GM12865 (cell line): ENCODE results near the gene TTLL9.

Source experiments
- DNase-seq: peaks from one replicate; pipeline ENCODE4 v3.0.0; 2010; ENCODE audit warnings: low read depth
- H3K4me3 ChIP-seq: 2 replicates; pipeline ENCODE4 v1.5.1; 2011; ENCODE audit warnings: mild to moderate bottlenecking, low read depth, low read length, control low read depth
- TF ChIP-seq, protein P1 (sequence below): IDR thresholded peaks from 2 replicates; pipeline ENCODE4 v1.5.1; 2011; ENCODE audit warnings: low read length, control low read depth, low read depth, inconsistent platforms; ENCODE audit not compliant: insufficient read depth; ENCODE audit errors: missing control alignments

The TTLL9 gene

DNA sequence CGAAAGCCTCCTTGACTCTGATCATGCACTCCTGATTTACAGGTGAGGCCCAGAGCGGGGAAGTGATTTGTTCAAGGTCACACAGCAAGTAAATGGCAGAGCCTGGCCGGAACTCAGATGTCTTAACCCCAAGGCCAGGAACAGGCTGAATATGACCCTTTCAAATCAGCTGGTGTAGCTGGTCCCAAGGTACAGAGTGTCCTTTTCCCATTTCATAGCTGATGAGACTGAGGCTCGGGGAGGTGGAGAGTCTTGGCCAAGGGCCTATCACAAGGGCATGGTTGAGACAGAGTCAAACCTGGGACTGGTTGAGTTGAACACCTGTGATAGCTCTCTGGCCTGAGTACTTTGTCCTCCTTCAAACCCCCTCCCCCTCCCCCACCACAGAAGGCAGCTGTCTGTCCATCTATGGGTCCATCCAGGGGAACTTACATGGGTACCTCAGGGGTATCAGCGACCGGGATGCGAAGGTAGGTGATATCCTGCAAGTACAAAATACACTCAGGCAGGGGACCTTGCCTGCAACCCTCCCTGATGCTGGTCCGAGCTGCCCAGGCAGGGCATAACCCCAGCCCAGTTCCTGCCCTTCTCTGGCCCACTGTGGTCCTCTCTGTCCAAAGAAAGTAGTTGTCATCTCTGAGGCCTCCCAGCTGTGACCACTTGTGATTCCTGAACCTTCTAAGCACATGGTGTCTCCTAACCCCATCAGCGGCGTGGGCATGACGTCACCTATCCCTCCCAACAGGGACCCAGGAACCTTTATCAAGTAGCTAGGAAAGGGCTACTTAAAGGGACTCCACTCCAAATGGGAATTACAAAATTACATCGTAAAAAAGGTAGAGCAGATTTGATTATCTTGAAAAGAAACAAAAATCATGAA lies 5.7 kb upstream of the TTLL9 start:
- TF ChIP-seq, protein P1, sequence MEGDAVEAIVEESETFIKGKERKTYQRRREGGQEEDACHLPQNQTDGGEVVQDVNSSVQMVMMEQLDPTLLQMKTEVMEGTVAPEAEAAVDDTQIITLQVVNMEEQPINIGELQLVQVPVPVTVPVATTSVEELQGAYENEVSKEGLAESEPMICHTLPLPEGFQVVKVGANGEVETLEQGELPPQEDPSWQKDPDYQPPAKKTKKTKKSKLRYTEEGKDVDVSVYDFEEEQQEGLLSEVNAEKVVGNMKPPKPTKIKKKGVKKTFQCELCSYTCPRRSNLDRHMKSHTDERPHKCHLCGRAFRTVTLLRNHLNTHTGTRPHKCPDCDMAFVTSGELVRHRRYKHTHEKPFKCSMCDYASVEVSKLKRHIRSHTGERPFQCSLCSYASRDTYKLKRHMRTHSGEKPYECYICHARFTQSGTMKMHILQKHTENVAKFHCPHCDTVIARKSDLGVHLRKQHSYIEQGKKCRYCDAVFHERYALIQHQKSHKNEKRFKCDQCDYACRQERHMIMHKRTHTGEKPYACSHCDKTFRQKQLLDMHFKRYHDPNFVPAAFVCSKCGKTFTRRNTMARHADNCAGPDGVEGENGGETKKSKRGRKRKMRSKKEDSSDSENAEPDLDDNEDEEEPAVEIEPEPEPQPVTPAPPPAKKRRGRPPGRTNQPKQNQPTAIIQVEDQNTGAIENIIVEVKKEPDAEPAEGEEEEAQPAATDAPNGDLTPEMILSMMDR: no peak
- H3K4me3 ChIP-seq: no peak overlapping the region
- DNase-seq: no peak

GRCh38 chr20:31866221-31866620 lies 4.2 kb upstream of the TTLL9 start:
- TF ChIP-seq, protein P1: no peak
- no peak for DNase-seq

DNA sequence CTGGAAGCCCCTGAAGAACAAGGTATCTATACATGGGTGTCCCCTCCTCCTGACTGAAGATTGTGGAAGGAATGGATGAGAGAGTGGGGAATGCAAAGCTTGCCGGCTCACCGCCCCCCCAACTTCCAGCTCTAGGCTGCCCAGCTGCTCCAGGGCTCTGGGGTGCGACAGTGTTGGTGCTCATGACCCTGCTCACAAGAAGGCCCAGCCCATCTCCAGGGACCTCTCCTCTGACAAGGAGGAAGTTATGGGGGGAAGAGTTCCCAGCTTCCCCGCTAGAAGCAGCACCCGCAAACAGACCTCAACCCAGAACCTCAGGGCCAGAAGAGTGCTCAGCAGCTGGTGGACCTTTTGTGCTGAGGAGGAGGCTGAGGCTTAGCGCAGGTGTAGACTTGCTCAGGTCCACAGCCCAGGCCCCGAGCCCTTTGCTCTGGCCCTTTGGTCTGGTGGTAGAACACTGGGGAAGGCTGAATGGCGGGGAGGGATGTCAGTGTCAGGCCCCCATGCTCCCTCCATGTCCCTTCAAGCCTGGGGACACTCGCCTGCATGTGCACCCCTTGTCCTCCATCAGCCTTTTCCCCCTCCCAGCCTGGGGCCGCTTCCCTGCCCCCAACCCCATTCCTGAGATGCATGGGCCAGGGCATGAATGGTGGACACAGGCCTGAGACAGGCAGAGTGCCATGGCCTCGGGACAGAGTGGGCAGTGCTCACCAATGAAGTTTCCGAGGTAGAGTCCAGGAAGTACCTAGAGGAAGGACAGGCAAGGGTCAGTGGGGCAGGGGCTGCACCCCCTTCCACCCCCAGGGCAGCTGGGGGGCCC lies 1.4 kb upstream of the TTLL9 start:
- no peak overlapping the region for H3K4me3 ChIP-seq
- DNase-seq: no peak
- TF ChIP-seq, protein P1: no peak

More at GRCh38 chr20:31866221-31866620, 4.2 kb upstream of the TTLL9 start:
- H3K4me3 ChIP-seq: no peak overlapping the region

- no peak for DNase-seq
- TF ChIP-seq, protein P1: no peak
- H3K4me3 ChIP-seq: no peak overlapping the region
Observed at GRCh38 chr20:31869673-31869941, 827 bp upstream of the TTLL9 start.

DNA sequence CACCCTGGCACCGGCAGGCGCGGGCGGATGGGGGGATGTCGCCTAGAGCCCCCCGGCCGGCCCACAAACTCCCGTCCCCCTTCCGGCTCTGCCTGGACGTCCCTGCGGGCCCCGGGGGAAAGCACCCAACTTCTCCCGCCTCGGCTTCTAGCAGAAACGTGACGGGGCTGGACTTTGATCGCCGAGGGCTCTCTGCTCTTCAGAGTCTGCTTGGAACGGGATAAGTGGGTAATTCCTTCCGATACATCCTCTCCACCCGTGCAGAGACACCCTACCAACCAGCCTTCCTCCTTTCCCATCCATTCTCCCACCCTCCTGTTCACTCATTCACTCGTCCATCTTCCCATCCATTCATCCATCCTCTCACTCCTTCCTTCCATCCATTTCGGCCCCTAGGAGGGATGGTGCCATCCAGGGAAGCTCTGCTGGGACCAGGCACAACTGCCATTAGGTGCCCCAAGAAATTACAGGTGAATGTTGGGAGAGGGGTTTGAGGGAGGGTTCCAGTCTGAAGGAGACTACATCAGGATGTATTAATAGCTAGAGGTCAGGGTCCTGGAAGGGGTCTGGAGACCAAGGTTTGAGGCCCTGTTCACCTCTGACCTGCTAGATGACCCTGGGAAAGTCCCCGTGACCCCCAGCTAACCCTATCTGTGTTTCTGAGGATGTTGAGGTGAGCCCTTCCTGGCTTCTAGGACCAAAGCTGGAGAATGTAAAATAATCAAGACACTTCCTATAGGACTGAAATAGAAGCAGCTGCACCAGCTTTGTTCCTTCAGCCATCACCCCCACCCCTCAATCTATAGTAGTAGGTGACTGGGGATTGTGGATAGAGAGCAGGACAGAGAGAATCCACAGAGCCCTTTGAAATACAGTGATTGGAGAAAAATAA lies 538 bp downstream of the TTLL9 start:
- TF ChIP-seq, protein P1: no peak
- no peak for DNase-seq
- peak overlapping the region; percentile 31 for H3K4me3 ChIP-seq

- H3K4me3 ChIP-seq: no peak overlapping the region
- TF ChIP-seq, protein P1: no peak
- DNase-seq: no peak
Observed at GRCh38 chr20:31871618-31871954, 1.2 kb downstream of the TTLL9 start.
